Hepatocyte (in vitro differentiated cells): ENCODE data around the gene KXD1.

Source experiments
- EZH2 ChIP-seq: fragments of 200-600 bp; sonication (generic); IDR thresholded peaks from 2 replicates; pipeline ENCODE4 v1.6.1; 2016; ENCODE audit warnings: antibody characterized with exemption, mild to moderate bottlenecking, borderline replicate concordance
- EZH2phosphoT487 ChIP-seq: fragments of 200-600 bp; sonication (generic); IDR thresholded peaks from one replicate; pipeline ENCODE4 v1.6.1; 2018; ENCODE audit warnings: antibody characterized with exemption, mild to moderate bottlenecking, low read depth, moderate library complexity; ENCODE audit not compliant: unreplicated experiment, severe bottlenecking
- TF ChIP-seq, protein P1 (sequence below): fragments of 200-600 bp; sonication (generic); IDR thresholded peaks from 2 replicates; pipeline ENCODE4 v1.5.1; 2016; ENCODE audit warnings: antibody characterized with exemption, mild to moderate bottlenecking; ENCODE audit not compliant: poor library complexity

DNA sequence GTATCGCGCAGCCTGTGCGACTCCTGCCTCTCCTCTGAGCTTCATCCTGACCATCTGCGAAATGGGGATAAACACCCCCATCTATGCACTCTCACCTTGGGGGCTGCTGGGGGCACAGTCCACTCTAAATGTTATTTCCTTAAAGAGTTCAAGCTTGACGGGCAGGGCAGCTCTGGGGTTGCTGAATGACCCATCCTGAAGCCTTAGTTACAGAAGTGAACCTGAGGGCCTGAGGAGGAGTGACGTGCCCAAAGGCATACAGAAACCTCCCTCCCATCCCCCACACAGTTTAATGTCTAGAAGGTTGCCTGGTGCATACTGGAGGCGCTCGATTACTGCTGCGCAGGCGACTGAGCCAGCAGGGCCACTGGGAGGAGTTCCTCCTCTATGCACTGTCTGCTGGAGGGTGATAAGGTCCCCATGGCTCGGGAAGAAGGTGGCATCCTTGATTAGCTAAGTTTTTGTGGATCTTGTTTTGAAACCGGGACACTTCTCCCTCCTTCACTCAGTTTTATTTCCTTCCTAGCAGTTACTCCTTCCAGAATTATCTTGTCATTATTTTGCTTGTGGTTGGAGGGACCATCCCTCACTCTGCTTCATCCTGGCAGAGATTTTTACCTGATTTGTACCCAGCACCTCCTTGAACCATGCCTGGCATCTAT lies 13.7 kb upstream of the KXD1 start:
- TF ChIP-seq, protein P1, sequence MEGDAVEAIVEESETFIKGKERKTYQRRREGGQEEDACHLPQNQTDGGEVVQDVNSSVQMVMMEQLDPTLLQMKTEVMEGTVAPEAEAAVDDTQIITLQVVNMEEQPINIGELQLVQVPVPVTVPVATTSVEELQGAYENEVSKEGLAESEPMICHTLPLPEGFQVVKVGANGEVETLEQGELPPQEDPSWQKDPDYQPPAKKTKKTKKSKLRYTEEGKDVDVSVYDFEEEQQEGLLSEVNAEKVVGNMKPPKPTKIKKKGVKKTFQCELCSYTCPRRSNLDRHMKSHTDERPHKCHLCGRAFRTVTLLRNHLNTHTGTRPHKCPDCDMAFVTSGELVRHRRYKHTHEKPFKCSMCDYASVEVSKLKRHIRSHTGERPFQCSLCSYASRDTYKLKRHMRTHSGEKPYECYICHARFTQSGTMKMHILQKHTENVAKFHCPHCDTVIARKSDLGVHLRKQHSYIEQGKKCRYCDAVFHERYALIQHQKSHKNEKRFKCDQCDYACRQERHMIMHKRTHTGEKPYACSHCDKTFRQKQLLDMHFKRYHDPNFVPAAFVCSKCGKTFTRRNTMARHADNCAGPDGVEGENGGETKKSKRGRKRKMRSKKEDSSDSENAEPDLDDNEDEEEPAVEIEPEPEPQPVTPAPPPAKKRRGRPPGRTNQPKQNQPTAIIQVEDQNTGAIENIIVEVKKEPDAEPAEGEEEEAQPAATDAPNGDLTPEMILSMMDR, result no peak
- TF ChIP-seq EZH2phosphoT487, result no peak
- TF ChIP-seq EZH2, result no peak
